ENCODE measurements around the gene BUD13. TPM values are rescaled to one million over a fixed set of nuclear protein-coding genes. Genes with fewer than 3 reads are reported as not detected.

The BUD13 gene
- total and polyA plus RNA-seq, 10 of the 15 experiments (the other 5 are each of a cell fraction or from before 2014, with no cell fraction given): 10.9 to 36.5 (median 24.7) TPM

DNA sequence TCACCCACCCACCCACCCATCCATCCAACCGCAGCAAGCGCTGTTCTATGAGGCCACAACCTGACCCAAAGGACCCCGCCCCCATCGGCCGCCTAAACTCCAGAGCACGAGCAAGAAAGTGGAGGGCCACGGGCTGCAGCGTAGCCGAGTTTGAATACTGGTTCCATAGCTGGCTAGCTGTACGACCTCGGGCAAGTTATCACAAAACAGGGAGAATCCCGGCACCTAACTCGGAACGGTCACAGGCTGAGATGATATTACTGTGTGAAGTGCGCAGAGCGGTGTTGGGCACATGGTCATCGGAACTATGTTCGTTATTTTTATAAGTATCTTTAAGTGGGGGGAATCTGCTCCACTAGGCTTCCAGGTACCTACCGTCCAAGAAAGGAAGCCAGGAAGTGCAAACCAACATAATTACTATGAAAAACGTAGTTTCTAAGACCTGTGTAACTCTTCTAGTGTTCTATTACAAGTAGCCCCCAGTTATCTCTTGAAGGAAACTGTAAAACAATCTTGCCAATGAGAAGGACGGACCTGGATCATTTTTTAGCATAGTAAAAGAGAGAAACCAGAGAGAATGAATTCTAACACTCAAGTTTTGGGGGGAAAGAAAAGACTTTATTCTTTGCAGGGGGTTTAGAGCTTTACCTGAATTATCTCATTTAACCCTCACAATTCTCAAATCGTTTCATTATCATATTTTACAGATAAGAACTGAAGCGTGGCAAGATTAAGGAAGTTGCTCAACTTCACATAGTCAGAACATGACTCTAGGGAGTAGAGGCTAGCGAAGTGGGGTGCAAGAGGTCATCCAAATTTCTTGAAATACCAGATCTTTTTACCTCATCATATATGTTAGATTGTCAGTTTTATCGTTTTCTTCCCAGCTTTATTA, 663 bp upstream of the BUD13 start (continued):
- no peak for TF ChIP-seq STAT1 (conservative IDR thresholded peaks at IDR 0.05)
- no peak for TF ChIP-seq FOXM1 (IDR thresholded peaks at IDR 0.05; ENCODE audit: low read depth, low read length)
- no peak for TF ChIP-seq HDAC2 (IDR thresholded peaks at IDR 0.05)
- no peak for TF ChIP-seq EP300 (IDR thresholded peaks at IDR 0.05; ENCODE audit: borderline replicate concordance in 1 of 2, control insufficient read depth in 1 of 2, low read depth in 2 of 2, low read length in 2 of 2)
- TF ChIP-seq NFIC (IDR thresholded peaks at IDR 0.05; ENCODE audit: low read depth, low read length): peak; percentile 40; the same call in 1 of the 2 replicates
- TF ChIP-seq, protein P1, sequence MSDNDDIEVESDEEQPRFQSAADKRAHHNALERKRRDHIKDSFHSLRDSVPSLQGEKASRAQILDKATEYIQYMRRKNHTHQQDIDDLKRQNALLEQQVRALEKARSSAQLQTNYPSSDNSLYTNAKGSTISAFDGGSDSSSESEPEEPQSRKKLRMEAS (IDR thresholded peaks at IDR 0.05; ENCODE audit: low read depth, low read length): 0 out of 2 replicates have a peak, but pooled peaks have one; percentile 1
- peak; percentile 2; the same call in 1 of the 2 replicates for TF ChIP-seq RUNX3 (IDR thresholded peaks at IDR 0.05; ENCODE audit: low read length)
- TF ChIP-seq POU2F2 (IDR thresholded peaks at IDR 0.05; ENCODE audit: borderline replicate concordance, low read depth, low read length): no peak
- peak; percentile 36; the same call in 1 of the 2 replicates for TF ChIP-seq POLR2AphosphoS5 (IDR thresholded peaks at IDR 0.05; ENCODE audit: low read length)
- no peak for TF ChIP-seq MEF2A (IDR thresholded peaks at IDR 0.05; ENCODE audit: insufficient read depth, low read depth, low read length)
- TF ChIP-seq, protein P2, sequence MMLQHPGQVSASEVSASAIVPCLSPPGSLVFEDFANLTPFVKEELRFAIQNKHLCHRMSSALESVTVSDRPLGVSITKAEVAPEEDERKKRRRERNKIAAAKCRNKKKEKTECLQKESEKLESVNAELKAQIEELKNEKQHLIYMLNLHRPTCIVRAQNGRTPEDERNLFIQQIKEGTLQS (IDR thresholded peaks at IDR 0.05; ENCODE audit: borderline replicate concordance, extremely low read depth, low read depth, low read length): no peak
- TF ChIP-seq, protein P3, sequence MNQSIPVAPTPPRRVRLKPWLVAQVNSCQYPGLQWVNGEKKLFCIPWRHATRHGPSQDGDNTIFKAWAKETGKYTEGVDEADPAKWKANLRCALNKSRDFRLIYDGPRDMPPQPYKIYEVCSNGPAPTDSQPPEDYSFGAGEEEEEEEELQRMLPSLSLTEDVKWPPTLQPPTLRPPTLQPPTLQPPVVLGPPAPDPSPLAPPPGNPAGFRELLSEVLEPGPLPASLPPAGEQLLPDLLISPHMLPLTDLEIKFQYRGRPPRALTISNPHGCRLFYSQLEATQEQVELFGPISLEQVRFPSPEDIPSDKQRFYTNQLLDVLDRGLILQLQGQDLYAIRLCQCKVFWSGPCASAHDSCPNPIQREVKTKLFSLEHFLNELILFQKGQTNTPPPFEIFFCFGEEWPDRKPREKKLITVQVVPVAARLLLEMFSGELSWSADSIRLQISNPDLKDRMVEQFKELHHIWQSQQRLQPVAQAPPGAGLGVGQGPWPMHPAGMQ (IDR thresholded peaks at IDR 0.05; ENCODE audit: borderline replicate concordance): no peak
- TF ChIP-seq PML (IDR thresholded peaks at IDR 0.05; ENCODE audit: low read length): peak; percentile 24; the same call in 1 of the 2 replicates
- TF ChIP-seq NR2F1 (conservative IDR thresholded peaks at IDR 0.05): peak; percentile 84
- no peak for TF ChIP-seq CBX3 (IDR thresholded peaks at IDR 0.05; ENCODE audit: borderline replicate concordance, low read depth)
- TF ChIP-seq USF2 (IDR thresholded peaks at IDR 0.05; ENCODE audit: borderline replicate concordance, low read depth, low read length): no peak
- TF ChIP-seq CREB1 (IDR thresholded peaks at IDR 0.05; ENCODE audit: low read depth): no peak; the same call in 1 of the 2 replicates
- TF ChIP-seq MXI1 (IDR thresholded peaks at IDR 0.05; ENCODE audit: low read depth, low read length): peak; percentile 50; the same call in 1 of the 2 replicates
- TF ChIP-seq KAT2A (conservative IDR thresholded peaks at IDR 0.05; ENCODE audit: control insufficient read depth, low read depth, low read length): no peak
- no peak for TF ChIP-seq ZNF217 (IDR thresholded peaks at IDR 0.05)
- TF ChIP-seq ZSCAN29 (IDR thresholded peaks at IDR 0.05): no peak
- TF ChIP-seq, protein P4, sequence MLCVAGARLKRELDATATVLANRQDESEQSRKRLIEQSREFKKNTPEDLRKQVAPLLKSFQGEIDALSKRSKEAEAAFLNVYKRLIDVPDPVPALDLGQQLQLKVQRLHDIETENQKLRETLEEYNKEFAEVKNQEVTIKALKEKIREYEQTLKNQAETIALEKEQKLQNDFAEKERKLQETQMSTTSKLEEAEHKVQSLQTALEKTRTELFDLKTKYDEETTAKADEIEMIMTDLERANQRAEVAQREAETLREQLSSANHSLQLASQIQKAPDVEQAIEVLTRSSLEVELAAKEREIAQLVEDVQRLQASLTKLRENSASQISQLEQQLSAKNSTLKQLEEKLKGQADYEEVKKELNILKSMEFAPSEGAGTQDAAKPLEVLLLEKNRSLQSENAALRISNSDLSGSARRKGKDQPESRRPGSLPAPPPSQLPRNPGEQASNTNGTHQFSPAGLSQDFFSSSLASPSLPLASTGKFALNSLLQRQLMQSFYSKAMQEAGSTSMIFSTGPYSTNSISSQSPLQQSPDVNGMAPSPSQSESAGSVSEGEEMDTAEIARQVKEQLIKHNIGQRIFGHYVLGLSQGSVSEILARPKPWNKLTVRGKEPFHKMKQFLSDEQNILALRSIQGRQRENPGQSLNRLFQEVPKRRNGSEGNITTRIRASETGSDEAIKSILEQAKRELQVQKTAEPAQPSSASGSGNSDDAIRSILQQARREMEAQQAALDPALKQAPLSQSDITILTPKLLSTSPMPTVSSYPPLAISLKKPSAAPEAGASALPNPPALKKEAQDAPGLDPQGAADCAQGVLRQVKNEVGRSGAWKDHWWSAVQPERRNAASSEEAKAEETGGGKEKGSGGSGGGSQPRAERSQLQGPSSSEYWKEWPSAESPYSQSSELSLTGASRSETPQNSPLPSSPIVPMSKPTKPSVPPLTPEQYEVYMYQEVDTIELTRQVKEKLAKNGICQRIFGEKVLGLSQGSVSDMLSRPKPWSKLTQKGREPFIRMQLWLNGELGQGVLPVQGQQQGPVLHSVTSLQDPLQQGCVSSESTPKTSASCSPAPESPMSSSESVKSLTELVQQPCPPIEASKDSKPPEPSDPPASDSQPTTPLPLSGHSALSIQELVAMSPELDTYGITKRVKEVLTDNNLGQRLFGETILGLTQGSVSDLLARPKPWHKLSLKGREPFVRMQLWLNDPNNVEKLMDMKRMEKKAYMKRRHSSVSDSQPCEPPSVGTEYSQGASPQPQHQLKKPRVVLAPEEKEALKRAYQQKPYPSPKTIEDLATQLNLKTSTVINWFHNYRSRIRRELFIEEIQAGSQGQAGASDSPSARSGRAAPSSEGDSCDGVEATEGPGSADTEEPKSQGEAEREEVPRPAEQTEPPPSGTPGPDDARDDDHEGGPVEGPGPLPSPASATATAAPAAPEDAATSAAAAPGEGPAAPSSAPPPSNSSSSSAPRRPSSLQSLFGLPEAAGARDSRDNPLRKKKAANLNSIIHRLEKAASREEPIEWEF (IDR thresholded peaks at IDR 0.05; ENCODE audit: insufficient replicate concordance, low read depth, low read length): no peak
